ENCODE data around the gene CPZ. TPM values are rescaled to one million over a fixed set of nuclear protein-coding genes. Genes with fewer than 3 reads are reported as not detected.

The CPZ gene
- total RNA-seq, 1 experiment from 2014 or later, result 26.9 TPM

DNA sequence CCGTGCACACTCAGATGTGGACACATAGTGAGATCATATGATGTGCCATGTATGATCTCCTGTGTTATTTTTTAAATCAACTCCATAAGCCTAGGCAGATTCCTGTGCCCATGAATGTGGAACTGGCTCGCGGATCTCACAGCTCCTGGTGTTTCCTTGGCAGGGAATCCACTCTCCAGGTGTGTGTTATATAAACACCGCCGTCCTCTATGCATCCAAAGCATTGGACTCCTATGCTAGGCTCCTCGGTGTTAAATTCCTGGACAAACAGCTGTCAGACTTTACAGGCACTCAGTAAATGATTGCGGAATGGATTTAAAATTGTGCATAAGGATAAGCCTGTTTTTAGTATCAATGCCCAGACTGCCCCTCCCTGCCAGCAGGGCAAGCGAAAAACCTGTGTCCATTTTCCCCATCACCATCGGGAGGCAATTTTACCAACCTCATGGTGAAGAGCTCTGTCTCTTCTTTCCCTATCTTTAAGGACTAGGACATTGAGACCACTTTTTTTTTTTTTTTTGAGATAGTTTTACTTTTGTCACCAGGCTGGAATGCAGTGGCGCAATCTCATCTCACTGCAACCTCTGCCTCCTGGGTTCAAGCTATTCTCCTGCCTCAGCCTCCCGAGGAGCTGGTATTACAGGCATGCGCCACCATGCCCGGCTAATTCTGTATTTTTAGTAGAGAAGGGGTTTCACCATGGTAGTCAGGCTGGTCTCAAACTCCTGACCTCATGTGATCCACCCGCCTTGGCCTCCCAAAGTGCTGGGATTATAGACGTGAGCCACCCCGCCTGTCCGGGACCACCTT, 36.0 kb upstream of the CPZ start:
- H3K36me3 Mint-ChIP-seq, result no peaks in the 10 kb centered on the region
- H3K4me3 Mint-ChIP-seq, result no peak overlapping the region
- no peaks in the 10 kb centered on the region for H3K9me3 Mint-ChIP-seq
- TF ChIP-seq, protein P1, sequence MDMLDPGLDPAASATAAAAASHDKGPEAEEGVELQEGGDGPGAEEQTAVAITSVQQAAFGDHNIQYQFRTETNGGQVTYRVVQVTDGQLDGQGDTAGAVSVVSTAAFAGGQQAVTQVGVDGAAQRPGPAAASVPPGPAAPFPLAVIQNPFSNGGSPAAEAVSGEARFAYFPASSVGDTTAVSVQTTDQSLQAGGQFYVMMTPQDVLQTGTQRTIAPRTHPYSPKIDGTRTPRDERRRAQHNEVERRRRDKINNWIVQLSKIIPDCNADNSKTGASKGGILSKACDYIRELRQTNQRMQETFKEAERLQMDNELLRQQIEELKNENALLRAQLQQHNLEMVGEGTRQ (CRISPR knock-in tag; IDR thresholded peaks at IDR 0.05), result no peak
- H3K27me3 Mint-ChIP-seq (ENCODE audit: low read depth), result no peaks in the 10 kb centered on the region
- DNase-seq (ENCODE audit: low spot score) (no peak), ATAC-seq (no peak)
- POLR2A ChIA-PET, result interaction anchor here (0.7 kb wide), 1 partner anchor 25 kb away, joined by 3 read pairs; no protein-coding TSS in a partner anchor
- H3K27ac Mint-ChIP-seq, result no peak overlapping the region
- CTCF ChIA-PET, result interaction anchor here (0.7 to 1.2 kb wide), 5 partner anchors 16 to 88 kb away, joined by 3 to 6 read pairs (median 4); partner anchors contain the start of gene CPZ
- peaks cover 12% of the 10 kb centered on the region; the same call in 1 of the 2 replicates for H3K4me1 Mint-ChIP-seq

DNA sequence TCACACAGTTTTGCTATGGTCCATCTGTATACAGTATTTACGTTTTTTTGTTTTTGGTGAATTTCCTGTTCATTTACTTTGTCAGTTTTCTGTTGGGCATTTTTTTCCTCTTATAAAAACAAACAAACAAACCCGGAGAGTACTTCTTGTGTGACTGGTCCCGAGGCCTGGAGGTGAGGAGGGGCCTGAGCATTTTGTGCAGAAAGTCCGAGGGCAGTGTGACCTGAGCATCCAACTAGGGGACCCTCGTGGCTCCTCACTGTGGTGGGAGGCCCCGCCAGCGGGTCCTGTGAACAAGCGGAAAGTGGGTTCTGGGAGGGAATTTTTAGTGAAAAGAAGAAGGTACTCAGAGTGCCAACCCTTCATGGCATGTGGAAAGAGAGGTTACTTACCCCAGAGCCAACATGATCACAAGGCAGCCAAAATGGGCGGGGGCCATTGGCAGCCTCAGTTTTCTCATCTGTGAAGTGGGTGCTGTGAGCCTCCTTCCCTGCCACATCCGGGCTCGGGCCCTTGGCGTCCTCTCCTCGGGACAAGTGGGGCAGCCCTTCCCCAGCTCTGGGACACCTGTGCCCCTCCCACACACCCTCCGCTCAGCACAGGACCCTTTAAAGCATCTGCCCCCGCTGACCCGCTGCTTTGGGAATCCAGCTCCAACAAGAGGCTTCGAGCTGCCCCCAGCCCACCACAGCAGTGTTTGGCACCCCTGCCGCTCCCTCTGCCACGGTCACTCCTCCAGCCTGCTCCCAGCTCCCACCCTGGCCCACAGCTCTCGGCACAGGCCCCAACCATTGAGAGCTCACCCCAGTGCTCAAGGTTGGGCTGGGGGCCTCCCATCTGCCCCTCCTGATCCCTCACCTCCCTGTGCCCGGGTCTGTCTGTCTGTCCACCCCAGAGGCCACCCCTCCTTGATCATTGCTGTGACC, 35.2 kb upstream of the CPZ start:
- H3K27ac Mint-ChIP-seq, result peak overlapping the region; percentile 13; the same call in 1 of the 2 replicates
- CTCF ChIA-PET, result interaction anchor here (0.6 to 1.2 kb wide), 7 partner anchors 17 to 88 kb away, joined by 3 to 6 read pairs (median 4); partner anchors contain the start of gene CPZ
- POLR2A ChIA-PET, result no interaction called here
- H3K4me1 Mint-ChIP-seq, result peaks cover 16% of the 10 kb centered on the region
- no peaks in the 10 kb centered on the region for H3K27me3 Mint-ChIP-seq (ENCODE audit: low read depth)
- TF ChIP-seq CBFB (CRISPR knock-in tag; IDR thresholded peaks at IDR 0.05; ENCODE audit: low read depth) (no peak), SMAD4 (CRISPR knock-in tag; IDR thresholded peaks at IDR 0.05) (no peak), ZNF263 (CRISPR knock-in tag; IDR thresholded peaks at IDR 0.05; ENCODE audit: low read depth) (no peak), ETV6 (CRISPR knock-in tag; IDR thresholded peaks at IDR 0.05) (no peak), NR2C2 (CRISPR knock-in tag; IDR thresholded peaks at IDR 0.05) (no peak), GABPB1 (CRISPR knock-in tag; IDR thresholded peaks at IDR 0.05) (no peak), FOXP1 (CRISPR knock-in tag; IDR thresholded peaks at IDR 0.05; ENCODE audit: borderline replicate concordance) (no peak), CREB1 (CRISPR knock-in tag; IDR thresholded peaks at IDR 0.05) (no peak), ZNF219 (CRISPR knock-in tag; IDR thresholded peaks at IDR 0.05; ENCODE audit: borderline replicate concordance) (no peak), ZNF121 (CRISPR knock-in tag; IDR thresholded peaks at IDR 0.05) (no peak), TEAD4 (CRISPR knock-in tag; IDR thresholded peaks at IDR 0.05) (no peak), IRF2 (CRISPR knock-in tag; IDR thresholded peaks at IDR 0.05; ENCODE audit: borderline replicate concordance, low read depth) (no peak), ZNF416 (CRISPR knock-in tag; IDR thresholded peaks at IDR 0.05) (no peak)
- TF ChIP-seq, protein P2, sequence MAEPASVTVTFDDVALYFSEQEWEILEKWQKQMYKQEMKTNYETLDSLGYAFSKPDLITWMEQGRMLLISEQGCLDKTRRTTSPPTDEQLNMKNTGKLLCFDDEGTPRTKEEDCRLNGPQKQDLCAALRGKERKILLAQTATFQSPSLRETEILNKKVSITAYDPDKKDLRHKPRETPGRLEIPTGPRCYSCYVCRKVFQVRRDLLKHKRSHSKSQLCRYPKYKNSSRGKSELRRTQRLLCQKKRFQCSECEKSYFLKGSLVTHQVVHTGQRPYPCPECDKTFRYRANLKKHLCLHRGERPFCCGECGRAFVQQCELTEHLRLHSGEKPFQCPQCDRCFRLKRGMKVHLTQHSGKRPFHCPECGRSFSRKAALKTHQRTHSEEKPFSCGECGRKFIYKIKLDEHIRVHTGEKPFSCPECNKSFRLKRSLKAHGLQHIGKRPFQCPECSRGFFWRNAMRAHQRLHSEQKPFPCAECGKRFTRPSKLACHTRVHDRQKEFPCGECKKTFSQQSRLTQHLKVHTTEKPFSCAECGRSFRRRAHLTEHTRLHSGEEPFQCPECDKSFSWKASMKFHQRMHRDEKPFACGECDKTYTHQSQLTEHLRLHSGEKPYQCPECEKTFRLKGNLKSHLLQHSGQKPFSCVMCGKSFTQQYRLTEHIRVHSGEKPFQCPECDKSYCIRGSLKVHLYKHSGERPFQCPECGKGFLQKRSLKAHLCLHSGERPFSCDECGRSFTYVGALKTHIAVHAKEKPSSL (CRISPR knock-in tag; conservative IDR thresholded peaks at IDR 0.05), result no peak
- TF ChIP-seq, protein P3, sequence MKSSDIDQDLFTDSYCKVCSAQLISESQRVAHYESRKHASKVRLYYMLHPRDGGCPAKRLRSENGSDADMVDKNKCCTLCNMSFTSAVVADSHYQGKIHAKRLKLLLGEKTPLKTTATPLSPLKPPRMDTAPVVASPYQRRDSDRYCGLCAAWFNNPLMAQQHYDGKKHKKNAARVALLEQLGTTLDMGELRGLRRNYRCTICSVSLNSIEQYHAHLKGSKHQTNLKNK (CRISPR knock-in tag; IDR thresholded peaks at IDR 0.05), result no peak
- TF ChIP-seq, protein P1 (CRISPR knock-in tag; IDR thresholded peaks at IDR 0.05), result no peak
- DNase-seq (ENCODE audit: low spot score), result no peak
- no peak overlapping the region for H3K4me3 Mint-ChIP-seq
- H3K9me3 Mint-ChIP-seq, result no peaks in the 10 kb centered on the region
- no peaks in the 10 kb centered on the region for H3K36me3 Mint-ChIP-seq
- ATAC-seq, result no peak
